OCI-LY7 (cell line): ENCODE results near the gene KAT2B.

Source experiments
- EZH2phosphoT487 ChIP-seq: fragments of 200-600 bp; sonication (generic); IDR thresholded peaks from 2 replicates; pipeline ENCODE4 v1.6.1; 2018; ENCODE audit warnings: low read depth, borderline replicate concordance, mild to moderate bottlenecking, mixed run types, antibody characterized with exemption, low read length, moderate library complexity, mixed read lengths
- TF ChIP-seq, protein P1 (sequence below): fragments of 200-600 bp; sonication (generic); conservative IDR thresholded peaks from 2 replicates; pipeline ENCODE4 v1.5.1; 2014; ENCODE audit warnings: mild to moderate bottlenecking, antibody characterized with exemption, low read length, moderate library complexity, mixed read lengths

- TF ChIP-seq, protein P1, sequence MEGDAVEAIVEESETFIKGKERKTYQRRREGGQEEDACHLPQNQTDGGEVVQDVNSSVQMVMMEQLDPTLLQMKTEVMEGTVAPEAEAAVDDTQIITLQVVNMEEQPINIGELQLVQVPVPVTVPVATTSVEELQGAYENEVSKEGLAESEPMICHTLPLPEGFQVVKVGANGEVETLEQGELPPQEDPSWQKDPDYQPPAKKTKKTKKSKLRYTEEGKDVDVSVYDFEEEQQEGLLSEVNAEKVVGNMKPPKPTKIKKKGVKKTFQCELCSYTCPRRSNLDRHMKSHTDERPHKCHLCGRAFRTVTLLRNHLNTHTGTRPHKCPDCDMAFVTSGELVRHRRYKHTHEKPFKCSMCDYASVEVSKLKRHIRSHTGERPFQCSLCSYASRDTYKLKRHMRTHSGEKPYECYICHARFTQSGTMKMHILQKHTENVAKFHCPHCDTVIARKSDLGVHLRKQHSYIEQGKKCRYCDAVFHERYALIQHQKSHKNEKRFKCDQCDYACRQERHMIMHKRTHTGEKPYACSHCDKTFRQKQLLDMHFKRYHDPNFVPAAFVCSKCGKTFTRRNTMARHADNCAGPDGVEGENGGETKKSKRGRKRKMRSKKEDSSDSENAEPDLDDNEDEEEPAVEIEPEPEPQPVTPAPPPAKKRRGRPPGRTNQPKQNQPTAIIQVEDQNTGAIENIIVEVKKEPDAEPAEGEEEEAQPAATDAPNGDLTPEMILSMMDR, result no peak
- no peak for TF ChIP-seq EZH2phosphoT487
Observed at GRCh38 chr3:20071175-20071574, 30.9 kb downstream of the KAT2B start.
